NCI-H1694 treated with DMSO at 0.1 percent for 48 hours (cell line): ENCODE results near the gene RNF138.
"Not testable (repeated sequence)": the region's sequence is repeated elsewhere in the genome, so short reads cannot be mapped to it uniquely, and the experiment has no call there.

ENCODE experiments used
- DNase-seq: peaks from one replicate; lab custom pipeline; 2025; lab: John Stamatoyannopoulos, UW

RNF138 gene

DNA sequence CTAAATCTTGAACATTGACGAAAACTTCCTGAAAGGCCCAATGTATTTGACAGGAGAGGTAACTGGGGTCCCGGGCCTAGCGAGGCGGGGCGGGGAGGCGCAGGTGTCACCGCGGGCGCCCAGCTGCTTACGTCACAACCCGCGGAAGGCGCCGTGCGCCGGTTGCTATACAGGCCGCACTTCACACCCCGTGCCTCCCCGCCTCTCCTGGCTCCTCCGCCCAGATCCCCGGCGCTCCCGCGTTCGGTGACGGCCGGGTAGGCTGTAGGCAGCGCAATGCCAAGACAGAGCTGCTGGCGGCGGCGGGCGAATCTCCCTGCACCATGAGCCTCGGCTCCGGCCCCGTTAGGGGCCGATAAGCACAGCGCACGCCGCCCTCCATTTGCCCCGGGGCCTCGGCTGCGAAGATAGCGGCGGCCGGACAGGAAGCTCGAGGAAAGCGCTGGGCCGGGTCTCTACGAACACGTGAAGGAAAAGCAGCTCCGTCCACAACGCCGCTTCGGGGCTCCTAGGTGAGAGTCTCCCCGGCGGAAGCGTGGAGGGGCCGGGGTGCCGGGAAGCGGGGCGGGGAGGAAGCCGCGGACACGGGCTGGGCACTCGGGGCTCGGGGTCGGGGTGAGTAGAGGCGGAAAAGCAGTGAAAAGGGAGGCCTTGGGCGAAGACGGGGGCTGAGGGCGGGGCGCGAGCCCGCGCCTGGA, at the start of gene RNF138:
TSS of gene RNF138 (plus strand) at position 151 of the 698 bp plus-strand sequence. CDS start 903 bp downstream, outside the sequence.
- peak; percentile 63 for DNase-seq

- no peak for DNase-seq
These were observed 49.3 kb upstream of the RNF138 start for GRCh38 chr18:32042337-32042736.

DNA sequence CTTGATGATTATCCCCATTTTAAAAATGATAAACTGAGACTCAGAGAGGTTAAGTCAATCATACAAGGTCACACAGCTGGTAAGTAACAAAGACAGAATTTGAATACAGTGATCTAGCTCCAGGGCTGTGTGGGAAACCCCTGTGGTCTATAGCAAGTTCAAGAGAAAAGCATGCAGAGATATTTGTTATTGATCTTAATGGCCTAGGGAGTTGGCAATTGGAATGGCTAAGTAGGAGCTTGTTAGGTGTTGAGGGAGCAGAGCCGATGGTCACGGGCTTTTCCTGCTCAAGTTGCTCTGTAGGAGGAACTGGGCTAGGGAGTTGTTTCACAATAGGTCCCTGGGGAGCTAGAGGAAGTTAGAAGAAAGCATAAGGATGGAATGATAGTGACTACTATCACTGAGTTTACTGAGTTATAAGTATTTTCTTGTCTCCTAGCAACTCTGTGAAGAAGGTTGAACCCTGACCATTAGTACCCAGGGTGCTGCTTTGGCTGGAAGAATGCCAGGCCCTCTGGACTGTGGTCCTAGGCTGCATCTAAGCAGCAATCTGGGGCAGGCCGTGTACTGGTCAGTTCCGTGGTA, 43.1 kb upstream of the RNF138 start:
- DNase-seq = no peak

DNA sequence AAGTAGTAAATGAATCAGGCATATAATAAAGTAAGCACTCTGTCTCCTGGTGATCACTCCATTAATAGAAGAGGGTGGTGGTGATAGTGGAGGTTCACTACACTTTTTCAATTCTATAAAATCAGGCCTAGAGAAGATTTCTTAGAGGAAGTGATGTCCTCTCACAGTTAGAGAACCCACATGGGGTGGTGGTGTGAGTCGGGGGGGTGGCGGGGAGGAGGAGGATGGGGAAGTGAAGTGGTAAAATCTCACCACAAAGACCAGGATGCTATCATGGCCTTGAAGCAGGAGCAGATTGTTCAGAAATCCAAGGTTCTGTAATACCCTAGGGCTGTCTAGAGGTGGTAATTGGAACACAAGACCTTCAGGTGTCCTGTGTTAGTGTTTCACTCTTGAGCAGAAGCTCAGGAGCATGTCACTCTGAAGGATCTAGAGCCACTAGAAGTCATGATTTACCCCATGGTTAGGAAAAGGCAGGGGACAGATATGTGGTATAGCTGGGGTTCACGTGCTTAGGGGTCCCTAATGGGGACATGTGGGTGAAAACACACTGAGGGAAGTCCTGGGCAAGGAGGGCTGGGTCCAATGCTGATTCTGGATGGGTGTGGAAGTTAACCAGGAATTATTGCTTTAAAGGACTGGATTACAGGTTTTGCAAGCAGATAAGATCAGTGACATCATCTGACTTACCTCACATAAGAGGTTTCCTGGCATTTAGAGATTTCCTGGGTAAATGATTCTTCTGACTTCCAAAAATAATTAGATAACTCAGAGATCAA, 42.1 kb upstream of the RNF138 start:
- DNase-seq = no peak

- DNase-seq = no peak
These were observed 34.9 kb upstream of the RNF138 start for GRCh38 chr18:32056613-32057358.

DNA sequence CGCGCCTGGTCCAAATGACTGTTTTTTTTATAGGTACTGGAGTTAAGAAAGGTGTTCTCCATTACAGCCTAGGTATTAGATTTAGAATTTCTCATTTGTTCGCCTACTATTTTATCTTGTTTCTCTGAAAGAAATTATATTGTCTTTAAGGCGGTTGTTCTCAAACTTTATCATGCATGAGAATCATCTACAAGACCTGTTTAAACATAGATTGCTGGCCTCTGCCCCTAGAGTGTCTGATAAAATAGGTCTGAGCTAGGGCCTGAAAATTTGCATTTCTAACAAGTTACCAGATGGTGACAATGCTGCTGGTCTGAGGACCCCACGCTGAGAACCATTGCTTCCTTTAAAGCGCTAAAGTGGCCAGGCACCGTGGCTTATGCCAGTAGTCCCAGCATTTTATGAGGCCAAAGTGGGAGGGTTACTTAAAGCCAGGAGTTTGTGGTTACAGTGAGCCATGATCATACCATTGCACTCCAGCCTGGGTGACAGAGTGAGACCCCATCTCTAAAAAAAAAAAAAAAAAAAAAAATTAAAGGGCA, 34.0 kb upstream of the RNF138 start:
- DNase-seq = no peak

- no peak for DNase-seq
These were observed 31.6 kb upstream of the RNF138 start for GRCh38 chr18:32060026-32060425.

DNA sequence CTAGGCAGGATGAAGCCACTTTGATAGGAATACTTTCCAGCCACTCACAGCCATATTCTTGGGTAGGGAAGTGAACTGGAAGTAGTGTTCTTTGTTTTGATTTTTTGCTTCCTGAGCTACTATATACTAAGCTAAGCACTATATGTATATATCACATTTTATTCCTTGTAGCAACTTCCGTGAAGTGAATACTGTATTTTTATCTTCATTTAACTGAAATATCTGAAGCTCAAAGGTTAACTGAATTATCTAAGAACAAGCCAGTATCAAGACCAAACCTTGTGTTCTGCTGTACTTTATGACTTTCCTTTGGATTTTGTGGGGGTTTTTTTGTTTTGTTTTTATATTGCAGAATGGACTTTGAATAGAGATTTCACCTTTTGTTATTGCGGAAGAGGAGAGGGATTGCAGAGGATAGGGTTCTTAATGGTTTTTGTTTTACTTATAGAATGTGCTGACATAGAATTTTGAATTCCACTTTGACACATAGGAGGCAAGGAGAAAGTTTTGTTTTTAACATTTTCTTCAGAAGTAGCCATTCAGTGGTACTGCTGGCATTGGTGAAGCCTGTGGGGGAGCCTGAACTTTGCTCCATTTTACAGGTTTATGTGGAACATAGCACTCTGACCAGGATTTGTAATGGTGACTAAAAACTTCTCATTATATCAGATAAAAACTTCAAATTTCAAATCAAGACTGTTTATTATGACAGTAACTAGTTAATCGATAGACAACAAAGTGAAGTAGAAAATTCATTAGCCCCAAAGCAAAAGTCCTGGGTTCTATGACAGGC, 24.1 kb upstream of the RNF138 start:
- DNase-seq = no peak

- peak; percentile 14 for DNase-seq
These were observed 19.4 kb upstream of the RNF138 start for GRCh38 chr18:32072321-32072720.

GRCh38 chr18:32074206-32074605, 17.5 kb upstream of the RNF138 start:
- DNase-seq = no peak

- DNase-seq = no peak
These were observed 12.8 kb upstream of the RNF138 start for GRCh38 chr18:32078845-32079244.

DNA sequence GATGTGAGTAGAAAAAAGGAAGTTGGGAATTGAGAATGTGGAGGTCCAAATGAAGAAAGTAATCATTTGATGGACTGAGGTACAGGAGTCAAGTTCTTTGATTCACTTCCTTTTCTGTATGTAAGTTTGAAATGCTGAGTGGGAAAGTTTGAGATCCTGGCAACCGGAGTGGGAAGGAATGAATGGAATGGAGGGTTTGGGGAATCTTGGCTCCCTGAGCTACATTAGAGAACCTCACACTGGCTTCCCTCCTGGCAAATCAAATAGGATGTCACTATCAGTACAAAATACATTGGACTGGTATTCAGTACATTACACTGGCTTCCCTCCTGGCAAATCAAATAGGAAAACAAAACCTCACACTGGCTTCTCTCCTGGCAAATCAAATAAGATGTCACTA, 9.8 kb upstream of the RNF138 start:
- no peak for DNase-seq

GRCh38 chr18:32083781-32084180, 7.9 kb upstream of the RNF138 start:
- DNase-seq = no peak

GRCh38 chr18:32086881-32087280, 4.8 kb upstream of the RNF138 start:
- DNase-seq = no peak

DNA sequence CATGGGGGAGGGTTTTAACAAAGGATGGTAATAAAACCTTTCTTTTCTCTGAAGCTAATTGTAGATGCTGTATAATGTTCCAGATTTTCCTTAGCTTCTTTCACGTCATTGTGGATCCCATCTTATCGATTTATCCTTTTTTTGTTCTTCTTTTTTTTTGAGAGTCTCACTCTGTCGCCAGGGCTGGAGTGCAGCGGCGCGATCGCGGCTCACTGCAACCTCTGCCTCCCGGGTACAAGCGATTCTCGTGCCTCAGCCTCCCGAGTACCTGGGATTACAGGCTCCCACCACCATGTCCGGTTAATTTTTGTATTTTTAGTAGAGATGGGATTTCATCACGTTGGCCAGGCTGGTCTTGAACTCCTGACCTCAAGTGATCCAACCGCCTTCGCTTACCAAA, 843 bp upstream of the RNF138 start:
- DNase-seq = not testable (repeated sequence)

- no peak for DNase-seq
These were observed 350 bp upstream of the RNF138 start for GRCh38 chr18:32091325-32091723.

DNA sequence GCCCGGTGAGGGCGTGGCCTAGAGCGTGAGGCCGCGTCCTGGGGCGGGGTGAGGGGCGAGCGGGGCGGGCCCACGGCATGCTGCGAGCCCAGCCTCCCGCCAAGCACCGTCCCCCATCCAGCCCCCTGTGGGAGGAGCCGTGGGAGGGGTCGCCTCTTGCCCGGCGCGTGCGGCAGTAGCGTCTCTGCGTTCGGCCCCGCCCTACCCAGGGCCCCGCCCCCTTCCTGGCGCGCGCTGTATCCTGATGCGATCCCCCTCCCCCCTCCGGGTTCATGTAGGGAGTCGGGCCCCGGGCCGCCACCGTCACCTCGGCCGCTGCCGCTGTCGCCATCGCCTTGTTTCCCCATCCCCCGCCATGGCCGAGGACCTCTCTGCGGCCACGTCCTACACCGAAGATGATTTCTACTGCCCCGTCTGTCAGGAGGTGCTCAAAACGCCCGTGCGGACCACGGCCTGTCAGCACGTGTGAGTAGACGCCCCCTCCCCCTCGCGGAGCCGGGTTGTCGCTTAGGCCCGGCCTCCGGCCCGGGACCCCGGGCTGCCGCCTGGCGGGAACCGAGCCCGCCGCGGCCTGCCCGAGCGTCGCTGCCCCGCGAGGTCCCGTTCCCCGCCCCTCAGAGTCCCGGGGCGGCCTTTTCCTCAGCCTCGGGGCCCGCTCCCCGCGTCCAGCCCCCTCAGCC, 888 bp downstream of the RNF138 start:
- DNase-seq = peak; percentile 84

GRCh38 chr18:32093102-32093511, 1.4 kb downstream of the RNF138 start:
- DNase-seq = no peak

DNA sequence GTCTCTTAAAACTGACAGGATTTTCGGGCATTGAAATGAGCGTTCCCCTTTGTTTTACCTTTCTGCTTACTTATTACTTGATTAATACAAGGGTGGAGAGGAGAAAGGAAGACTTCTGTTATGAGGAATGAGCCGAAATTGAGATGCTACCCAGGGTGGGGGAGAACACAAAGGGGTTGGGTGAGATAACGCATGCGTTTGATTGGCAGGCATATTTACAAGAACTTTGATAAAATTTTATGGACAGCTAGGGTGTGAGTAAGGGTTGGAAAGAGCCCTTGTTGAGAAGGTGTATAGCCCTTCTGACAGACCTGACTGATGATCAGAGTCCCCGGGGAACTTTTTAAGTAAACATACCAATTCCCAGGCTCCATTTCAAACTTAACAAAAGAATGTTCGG, 1.8 kb downstream of the RNF138 start:
- DNase-seq = no peak

DNA sequence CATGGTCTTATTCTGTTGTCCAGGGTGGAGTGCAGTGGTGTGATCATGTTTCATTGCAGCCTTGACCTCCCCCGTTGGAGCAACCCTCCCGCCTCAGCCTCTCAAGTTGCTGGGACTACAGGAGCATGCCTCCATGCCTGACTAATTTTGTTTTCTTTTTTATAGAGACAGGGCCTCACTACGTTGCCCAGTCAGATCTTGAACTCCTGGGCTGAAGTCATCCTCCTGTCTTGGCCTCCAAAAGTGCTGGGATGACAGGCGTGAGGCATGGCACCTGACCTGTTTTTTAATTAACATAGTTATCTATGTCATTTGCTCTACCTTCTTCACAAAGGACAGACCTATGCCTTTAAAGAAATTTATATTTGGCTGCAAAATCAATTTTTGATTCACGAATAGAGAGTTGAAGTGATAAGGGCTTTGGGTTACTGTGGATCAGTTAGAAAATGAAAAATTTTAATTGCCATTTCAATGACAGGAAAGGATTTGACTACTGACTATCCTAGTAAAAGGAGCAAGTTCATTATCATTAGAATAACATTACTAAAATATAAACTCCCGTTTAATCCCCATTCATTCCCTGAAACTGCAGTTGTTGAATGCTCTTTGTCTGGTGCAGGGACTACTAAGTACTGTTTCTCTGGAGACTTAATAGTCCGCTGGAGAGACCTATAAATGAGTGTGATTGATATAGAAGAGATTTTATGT, 3.7 kb downstream of the RNF138 start:
- no peak for DNase-seq
